ENCODE data around the gene DNAAF8. TPM values are rescaled to one million over a fixed set of nuclear protein-coding genes. Genes with fewer than 3 reads are reported as not detected.

DNAAF8 gene
- total RNA-seq, 1 donor from 2014 or later: not detected

GRCh38 chr16:4762205-4762604, 27.9 kb downstream of the DNAAF8 start:
- H3K4me1 Mint-ChIP-seq: peaks cover 7% of the 10 kb centered on the region
- no peak overlapping the region for H3K27ac Mint-ChIP-seq
- H3K79me2 ChIP-seq (ENCODE audit: low read depth): peaks cover 17% of the 10 kb centered on the region
- no peak overlapping the region for H3K4me3 Mint-ChIP-seq
- H3K4me1 ChIP-seq: no peaks in the 10 kb centered on the region
- no peak overlapping the region for H3K4me3 ChIP-seq
- H3K27me3 ChIP-seq: no peaks in the 10 kb centered on the region
- H3K9me3 Mint-ChIP-seq: no peaks in the 10 kb centered on the region
- H3K9me3 ChIP-seq (ENCODE audit: low read depth): no peaks in the 10 kb centered on the region
- no peak for DNase-seq (ENCODE audit: low spot score)
- H3K4me2 ChIP-seq: no peak overlapping the region
- peaks cover 5% of the 10 kb centered on the region for H3K36me3 Mint-ChIP-seq
- TF ChIP-seq EZH2phosphoT487 (IDR thresholded peaks at IDR 0.05) (no peak), EZH2 (IDR thresholded peaks at IDR 0.05) (no peak), CTCF (IDR thresholded peaks at IDR 0.05) (no peak)
- peaks cover 4% of the 10 kb centered on the region for H3K27me3 Mint-ChIP-seq (ENCODE audit: insufficient read depth, low read depth)
- no peak overlapping the region for H2AFZ ChIP-seq (replicated peaks)
- no peaks in the 10 kb centered on the region for H4K20me1 ChIP-seq (ENCODE audit: low read depth)
- H3K36me3 ChIP-seq: no peaks in the 10 kb centered on the region
- peaks cover under 1% of the 10 kb centered on the region for H3F3A ChIP-seq (ENCODE audit: low read depth)
- H3K27ac ChIP-seq: no peak overlapping the region
- no peak overlapping the region for H3K9ac ChIP-seq

GRCh38 chr16:4763791-4764190, 29.5 kb downstream of the DNAAF8 start:
- H3K9me3 Mint-ChIP-seq: no peaks in the 10 kb centered on the region
- H3K27me3 Mint-ChIP-seq (ENCODE audit: insufficient read depth, low read depth): peaks cover 3% of the 10 kb centered on the region
- Histone ChIP-seq H3F3A (ENCODE audit: low read depth) (peaks cover 14% of the 10 kb centered on the region), H4K20me1 (ENCODE audit: low read depth) (no peaks in the 10 kb centered on the region), H3K36me3 (no peaks in the 10 kb centered on the region), H3K27ac (no peak overlapping the region), H3K27me3 (no peaks in the 10 kb centered on the region), H3K4me1 (no peaks in the 10 kb centered on the region), H2AFZ (replicated peaks) (no peak overlapping the region), H3K79me2 (ENCODE audit: low read depth) (peaks cover 17% of the 10 kb centered on the region), H3K9ac (no peak overlapping the region), H3K9me3 (ENCODE audit: low read depth) (no peaks in the 10 kb centered on the region), H3K4me3 (no peak overlapping the region), H3K4me2 (no peak overlapping the region)
- TF ChIP-seq EZH2 (IDR thresholded peaks at IDR 0.05): no peak
- no peak for TF ChIP-seq EZH2phosphoT487 (IDR thresholded peaks at IDR 0.05)
- TF ChIP-seq CTCF (IDR thresholded peaks at IDR 0.05): no peak
- H3K4me3 Mint-ChIP-seq: peak overlapping the region; percentile 27
- H3K4me1 Mint-ChIP-seq: peaks cover 17% of the 10 kb centered on the region
- H3K27ac Mint-ChIP-seq: no peak overlapping the region
- H3K36me3 Mint-ChIP-seq: peaks cover 5% of the 10 kb centered on the region
- no peak for DNase-seq (ENCODE audit: low spot score)

- DNase-seq (ENCODE audit: low spot score): no peak
- no peaks in the 10 kb centered on the region for H3K36me3 Mint-ChIP-seq
- H3K36me3 ChIP-seq: no peaks in the 10 kb centered on the region
- H3K27ac Mint-ChIP-seq: no peak overlapping the region
- H3K79me2 ChIP-seq (ENCODE audit: low read depth): peaks cover 17% of the 10 kb centered on the region
- peaks cover 3% of the 10 kb centered on the region for H3K27me3 Mint-ChIP-seq (ENCODE audit: insufficient read depth, low read depth)
- H4K20me1 ChIP-seq (ENCODE audit: low read depth): no peaks in the 10 kb centered on the region
- H3K27me3 ChIP-seq: no peaks in the 10 kb centered on the region
- H2AFZ ChIP-seq (replicated peaks): no peak overlapping the region
- no peak overlapping the region for H3K27ac ChIP-seq
- H3K4me2 ChIP-seq: peak overlapping the region; percentile 89
- no peaks in the 10 kb centered on the region for H3K9me3 ChIP-seq (ENCODE audit: low read depth)
- no peaks in the 10 kb centered on the region for H3K9me3 Mint-ChIP-seq
- no peak for TF ChIP-seq EZH2 (IDR thresholded peaks at IDR 0.05)
- TF ChIP-seq EZH2phosphoT487 (IDR thresholded peaks at IDR 0.05): no peak
- no peak for TF ChIP-seq CTCF (IDR thresholded peaks at IDR 0.05)
- peaks cover 22% of the 10 kb centered on the region for H3K4me1 Mint-ChIP-seq
- H3K4me1 ChIP-seq: no peaks in the 10 kb centered on the region
- peak overlapping the region; percentile 96 for H3K9ac ChIP-seq
- peak overlapping the region; percentile 87 for H3K4me3 Mint-ChIP-seq
- H3F3A ChIP-seq (ENCODE audit: low read depth): peaks cover 21% of the 10 kb centered on the region
- H3K4me3 ChIP-seq: peak overlapping the region; percentile 93
Observed at GRCh38 chr16:4765511-4766474, 31.5 kb downstream of the DNAAF8 start.

All from neural progenitor cell (in vitro differentiated cells).